Bronchial epithelial cell (primary cell): ENCODE results near the gene ADSS1. TPM values are rescaled to one million over a fixed set of nuclear protein-coding genes. Genes with fewer than 3 reads are reported as not detected.

Source experiments
- DNase-seq: peaks from one replicate; pipeline ENCODE4 v3.0.0-alpha.2; 2010; ENCODE audit warnings: low read depth
- FAIRE-seq: peaks from 2 replicates; lab custom pipeline; 2011; peaks lifted over from hg19 to GRCh38; lab: Jason Lieb, UNC
- H3K27me3 ChIP-seq: 2 replicates; pipeline ENCODE4 v1.5.1; 2011; ENCODE audit warnings: low read length; ENCODE audit not compliant: control insufficient read depth, insufficient read depth
- H3K36me3 ChIP-seq: 2 replicates; pipeline ENCODE4 v1.5.1; 2011; ENCODE audit warnings: low read length; ENCODE audit not compliant: control insufficient read depth, insufficient read depth
- H3K4me3 ChIP-seq: 2 replicates; pipeline ENCODE4 v1.5.1; 2011; ENCODE audit warnings: mild to moderate bottlenecking, low read depth, low read length, control low read depth
- total RNA-seq: library from RNA; depleted of rRNA; stranded (reverse); fragments of >200 nt; gene quantifications from 2 replicates; pipeline ENCODE4 v1.2.1, GENCODE V29; 2014
- TF ChIP-seq, protein P1 (sequence below): IDR thresholded peaks from 2 replicates; pipeline ENCODE4 v1.5.1; 2011; ENCODE audit warnings: mild to moderate bottlenecking, moderate library complexity, low read length, control low read depth, inconsistent platforms; ENCODE audit not compliant: insufficient read depth, severe bottlenecking

ADSS1 gene
- total RNA-seq, 1 donor from 2014 or later = 18.2 TPM

GRCh38 chr14:104753528-104754212, 29.6 kb downstream of the ADSS1 start:
- Histone ChIP-seq H3K27me3 (no peaks in the 10 kb centered on the region), H3K36me3 (peaks cover 29% of the 10 kb centered on the region), H3K4me3 (peak overlapping the region; percentile 82)
- DNase-seq (peak; percentile 35), FAIRE-seq (no peak)
- TF ChIP-seq, protein P1, sequence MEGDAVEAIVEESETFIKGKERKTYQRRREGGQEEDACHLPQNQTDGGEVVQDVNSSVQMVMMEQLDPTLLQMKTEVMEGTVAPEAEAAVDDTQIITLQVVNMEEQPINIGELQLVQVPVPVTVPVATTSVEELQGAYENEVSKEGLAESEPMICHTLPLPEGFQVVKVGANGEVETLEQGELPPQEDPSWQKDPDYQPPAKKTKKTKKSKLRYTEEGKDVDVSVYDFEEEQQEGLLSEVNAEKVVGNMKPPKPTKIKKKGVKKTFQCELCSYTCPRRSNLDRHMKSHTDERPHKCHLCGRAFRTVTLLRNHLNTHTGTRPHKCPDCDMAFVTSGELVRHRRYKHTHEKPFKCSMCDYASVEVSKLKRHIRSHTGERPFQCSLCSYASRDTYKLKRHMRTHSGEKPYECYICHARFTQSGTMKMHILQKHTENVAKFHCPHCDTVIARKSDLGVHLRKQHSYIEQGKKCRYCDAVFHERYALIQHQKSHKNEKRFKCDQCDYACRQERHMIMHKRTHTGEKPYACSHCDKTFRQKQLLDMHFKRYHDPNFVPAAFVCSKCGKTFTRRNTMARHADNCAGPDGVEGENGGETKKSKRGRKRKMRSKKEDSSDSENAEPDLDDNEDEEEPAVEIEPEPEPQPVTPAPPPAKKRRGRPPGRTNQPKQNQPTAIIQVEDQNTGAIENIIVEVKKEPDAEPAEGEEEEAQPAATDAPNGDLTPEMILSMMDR = no peak

GRCh38 chr14:104754213-104754851, 30.3 kb downstream of the ADSS1 start:
- H3K4me3 ChIP-seq = peak overlapping the region; percentile 82
- FAIRE-seq = no peak
- no peak for DNase-seq

DNA sequence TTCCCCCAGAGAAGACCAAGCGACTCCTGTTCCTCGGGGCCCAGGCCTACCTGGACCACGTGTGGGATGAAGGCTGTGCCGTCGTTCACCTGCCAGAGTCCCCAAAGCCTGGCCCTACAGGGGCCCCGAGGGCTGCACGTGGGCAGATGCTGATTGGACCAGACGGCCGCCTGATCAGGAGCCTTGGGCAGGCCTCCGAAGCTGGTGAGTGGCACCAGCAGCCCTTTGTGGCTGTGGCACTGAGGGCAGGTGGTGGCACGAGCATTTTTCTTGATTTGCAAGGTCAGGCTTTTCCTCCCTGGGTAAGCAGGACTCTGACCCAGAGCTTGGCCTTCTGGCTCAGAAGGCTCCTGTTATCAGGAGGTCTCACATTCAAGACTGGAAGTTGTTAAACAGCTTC, 31.6 kb downstream of the ADSS1 start:
- TF ChIP-seq, protein P1 = no peak
- H3K4me3 ChIP-seq = no peak overlapping the region
- H3K36me3 ChIP-seq = peaks cover 36% of the 10 kb centered on the region
- no peak for DNase-seq
- no peak for FAIRE-seq
- H3K27me3 ChIP-seq = no peaks in the 10 kb centered on the region

More at GRCh38 chr14:104754213-104754851, 30.3 kb downstream of the ADSS1 start:
- H3K27me3 ChIP-seq = no peaks in the 10 kb centered on the region
- H3K36me3 ChIP-seq = peaks cover 32% of the 10 kb centered on the region
- TF ChIP-seq, protein P1 = no peak

GRCh38 chr14:104756477-104757237, 32.6 kb downstream of the ADSS1 start:
- no peaks in the 10 kb centered on the region for H3K27me3 ChIP-seq

DNA sequence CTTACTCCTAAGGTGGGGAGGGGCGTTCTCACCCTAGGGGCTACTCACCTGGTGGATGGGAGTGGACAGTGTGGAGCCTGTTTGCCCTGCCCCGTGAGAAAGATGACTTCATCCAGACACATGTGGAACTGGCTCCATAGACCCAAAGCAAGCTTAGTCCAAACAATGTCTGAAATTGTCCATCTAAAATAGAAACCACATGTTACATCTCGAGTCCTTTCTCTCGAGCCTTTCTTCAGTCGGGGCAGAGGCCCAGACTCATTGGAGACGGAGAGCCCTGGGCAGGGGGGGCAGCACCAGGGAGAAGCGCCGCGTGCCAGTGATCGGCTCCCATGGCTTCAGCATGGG, 33.2 kb downstream of the ADSS1 start:
- Histone ChIP-seq H3K4me3 (no peak overlapping the region), H3K27me3 (no peaks in the 10 kb centered on the region), H3K36me3 (peaks cover 36% of the 10 kb centered on the region)
- TF ChIP-seq, protein P1 = no peak
- FAIRE-seq = no peak
- DNase-seq = no peak

More at GRCh38 chr14:104756477-104757237, 32.6 kb downstream of the ADSS1 start:
- TF ChIP-seq, protein P1 = no peak
- Histone ChIP-seq H3K36me3 (peaks cover 36% of the 10 kb centered on the region), H3K4me3 (no peak overlapping the region)
- DNase-seq (no peak), FAIRE-seq (no peak)
